ENCODE results near the gene IKBKE.

DNA sequence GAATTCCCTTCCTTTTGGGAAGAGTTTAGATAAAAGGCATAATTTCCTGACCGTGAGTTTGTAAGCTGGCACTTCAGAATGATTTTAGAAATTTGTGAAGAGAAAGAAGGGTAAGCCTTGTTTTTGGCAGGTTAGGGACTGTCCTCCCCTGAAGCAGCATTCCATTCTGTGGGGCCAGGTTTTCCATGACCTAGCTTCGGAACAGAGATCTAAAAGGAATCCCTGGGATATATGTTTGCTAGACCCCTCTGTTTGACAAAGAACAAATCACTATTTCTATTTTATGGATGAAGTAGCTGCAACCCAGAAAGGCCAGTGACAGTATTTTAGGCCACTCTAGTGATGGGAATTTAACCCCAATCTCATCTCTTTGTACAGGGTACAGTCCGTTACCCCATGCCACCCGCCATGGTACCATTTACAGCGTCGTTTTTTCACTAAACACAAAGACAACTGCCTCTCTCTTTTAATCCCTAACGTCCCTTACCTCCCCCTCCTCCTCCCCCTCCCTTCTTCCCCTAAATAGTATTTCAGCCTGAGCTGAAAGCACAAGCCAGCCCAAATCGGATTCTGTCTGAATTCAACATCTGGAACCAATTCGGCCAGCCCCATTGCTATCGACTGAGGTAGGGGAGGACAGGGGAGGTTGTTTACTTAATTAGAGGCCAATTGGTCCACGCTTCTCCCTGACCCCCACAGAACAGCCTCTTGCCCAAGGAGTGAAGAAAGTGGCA is 23.4 kb upstream of the IKBKE start:
- TF ChIP-seq ZNF274 (IDR thresholded peaks at IDR 0.05; ENCODE audit: low read depth, low read length) (no peak), YY1 (IDR thresholded peaks at IDR 0.05; ENCODE audit: insufficient read depth, insufficient read length) (no peak)

Data from NT2/D1 (cell line).